CD8-positive, alpha-beta memory T cell (primary cell): Measurements from ENCODE around the gene AASDHPPT. TPM values are rescaled to one million over a fixed set of nuclear protein-coding genes. Genes with fewer than 3 reads are reported as not detected.
A peak's percentile ranks its signal among the peaks of the same experiment; 100 is the strongest.
"Not testable (repeated sequence)": the region's sequence is repeated elsewhere in the genome, so short reads cannot be mapped to it uniquely, and the experiment has no call there.

Experiments used
- CTCF ChIA-PET: fragments of 350-600 bp; sonication (Branson Sonifier 250); formaldehyde crosslinking; loops from one replicate; lab custom pipeline; 2021; ENCODE audit warnings: antibody characterized with exemption; lab: Charles Lee
- POLR2A ChIA-PET: fragments of 350-600 bp; sonication (Branson Sonifier 250); formaldehyde crosslinking; loops from one replicate; lab custom pipeline; 2021; ENCODE audit warnings: antibody characterized with exemption; lab: Charles Lee
- DNase-seq, 5 donors: peaks; one replicate each; pipeline versions ENCODE4 v3.0.0 to v3.0.0-alpha.2; 2020 to 2022; ENCODE audit warnings: mixed read lengths in 1 of 5
- H3K27ac ChIP-seq: one replicate; pipeline ENCODE4 v1.7.0; 2013; ENCODE audit warnings: low read depth, mild to moderate bottlenecking, low read length, moderate library complexity
- H3K27me3 ChIP-seq: 2 replicates; pipeline ENCODE4 v1.7.0; 2013; ENCODE audit warnings: low read length, mild to moderate bottlenecking; ENCODE audit not compliant: insufficient read depth, poor library complexity, severe bottlenecking
- H3K36me3 ChIP-seq: 2 replicates; pipeline ENCODE4 v1.7.0; 2013; ENCODE audit warnings: mild to moderate bottlenecking, low read length, moderate library complexity; ENCODE audit not compliant: insufficient read depth
- H3K4me1 ChIP-seq: 2 replicates; pipeline ENCODE4 v1.7.0; 2013; ENCODE audit warnings: mild to moderate bottlenecking, low read length, moderate library complexity; ENCODE audit not compliant: insufficient read depth
- H3K4me3 ChIP-seq: 2 replicates; pipeline ENCODE4 v1.7.0; 2013; ENCODE audit warnings: mild to moderate bottlenecking, low read length
- H3K9me3 ChIP-seq: 2 replicates; pipeline ENCODE4 v1.7.0; 2013; ENCODE audit warnings: mild to moderate bottlenecking, low read length
- H3K27ac Mint-ChIP-seq, 8 donors: one replicate each; pipeline ENCODE4 v1.8.0; 2020 to 2021; ENCODE audit warnings: mixed read lengths in 8 of 8, mild to moderate bottlenecking in 6 of 8, inconsistent platforms in 3 of 8, moderate library complexity in 3 of 8
- H3K27me3 Mint-ChIP-seq, 2 donors: one replicate each; pipeline ENCODE4 v1.8.0; 2020 to 2021; ENCODE audit warnings: mixed read lengths in 2 of 2, mild to moderate bottlenecking in 1 of 2, moderate library complexity in 1 of 2
- H3K36me3 Mint-ChIP-seq, 3 donors: one replicate each; pipeline ENCODE4 v1.8.0; 2020 to 2021; ENCODE audit warnings: mixed read lengths in 3 of 3, inconsistent platforms in 1 of 3, mild to moderate bottlenecking in 1 of 3
- H3K4me1 Mint-ChIP-seq, 3 donors: one replicate each; pipeline ENCODE4 v1.8.0; 2020 to 2021; ENCODE audit warnings: mixed read lengths in 3 of 3, inconsistent platforms in 1 of 3, mild to moderate bottlenecking in 1 of 3
- H3K4me3 Mint-ChIP-seq, 7 donors: one replicate each; pipeline ENCODE4 v1.8.0; 2020 to 2021; ENCODE audit warnings: mixed read lengths in 7 of 7, mild to moderate bottlenecking in 6 of 7, moderate library complexity in 4 of 7, inconsistent platforms in 2 of 7
- H3K9me3 Mint-ChIP-seq, 5 donors: one replicate each; pipeline ENCODE4 v1.8.0; 2020 to 2022; ENCODE audit warnings: mixed read lengths in 5 of 5, mild to moderate bottlenecking in 3 of 5, moderate library complexity in 2 of 5, inconsistent platforms in 1 of 5
- polyA plus RNA-seq: library from polyadenylated mRNA; unstranded; fragments of 300-500 nt; fragmentation: Illumina TruSeq; gene quantifications from one replicate; pipeline ENCODE4 v1.2.3, GENCODE V29; 2021
- total RNA-seq, 2 experiments: library from RNA; stranded (reverse); gene quantifications; one replicate each; pipeline ENCODE4 v1.2.3, GENCODE V29; 2021

The AASDHPPT gene
- total and polyA plus RNA-seq, 3 experiments from 2014 or later, result 46.3 to 56.2 (median 51.8) TPM

DNA sequence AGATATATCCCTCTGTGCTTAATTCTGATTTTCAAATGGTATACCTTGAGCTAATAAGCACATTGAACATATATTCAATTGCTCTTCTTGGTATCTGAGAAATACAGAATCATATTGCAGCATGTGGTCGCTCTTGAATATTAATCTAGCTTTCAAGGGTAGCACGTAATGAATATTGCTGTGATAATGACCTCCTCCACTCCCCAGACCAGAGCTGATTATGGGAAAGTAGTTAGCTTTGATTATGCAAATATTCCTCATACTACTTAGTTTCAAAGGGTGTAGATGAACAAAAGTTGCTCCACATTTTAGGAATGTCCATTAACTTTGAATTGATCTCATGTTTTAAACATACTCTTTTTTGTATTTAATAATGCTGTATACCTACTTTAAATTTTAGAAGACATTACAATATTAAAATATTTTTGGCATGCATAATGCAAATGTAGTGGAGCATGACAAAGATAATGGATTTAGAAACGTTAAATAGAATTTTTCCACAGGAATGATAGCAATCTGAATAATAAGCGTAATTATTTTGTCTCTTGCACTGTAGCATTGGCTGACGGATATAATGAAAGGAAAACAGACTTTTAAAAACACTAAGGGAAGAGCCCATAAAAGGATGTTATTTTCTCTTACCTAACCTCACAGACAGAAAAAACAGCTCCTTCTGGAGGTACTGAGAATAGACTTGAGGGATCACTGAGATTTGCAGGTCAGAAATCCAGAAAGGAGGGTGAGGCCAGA lies 27.6 kb upstream of the AASDHPPT start:
- Mint-ChIP-seq H3K4me3 (no peak overlapping the region), H3K9me3 (no peaks in the 10 kb centered on the region)
- CTCF ChIA-PET, result interaction anchor here (1.5 kb wide), 1 partner anchor 29 kb away, joined by 3 read pairs; no protein-coding TSS in a partner anchor

GRCh38 chr11:106051103-106051502 lies 26.4 kb upstream of the AASDHPPT start:
- DNase-seq, result no peak
- ChIA-PET CTCF (no interaction called here), POLR2A (no interaction called here)
- Mint-ChIP-seq H3K4me1 (no peaks in the 10 kb centered on the region), H3K27me3 (peaks cover 0 to 3% of the 10 kb centered on the region in 2 donors), H3K27ac (no peak overlapping the region), H3K9me3 (no peaks in the 10 kb centered on the region), H3K4me3 (no peak overlapping the region), H3K36me3 (peaks cover 0 to 7% (median 5%) of the 10 kb centered on the region in 3 donors)
- Histone ChIP-seq H3K9me3 (no peaks in the 10 kb centered on the region), H3K36me3 (no peaks in the 10 kb centered on the region), H3K4me1 (no peaks in the 10 kb centered on the region), H3K27me3 (no peaks in the 10 kb centered on the region), H3K27ac (no peak overlapping the region), H3K4me3 (no peak overlapping the region)

More for the DNA sequence above, 27.6 kb upstream of the AASDHPPT start:
- Histone ChIP-seq H3K27ac (no peak overlapping the region), H3K27me3 (no peaks in the 10 kb centered on the region), H3K9me3 (no peaks in the 10 kb centered on the region), H3K4me3 (no peak overlapping the region), H3K4me1 (no peaks in the 10 kb centered on the region), H3K36me3 (no peaks in the 10 kb centered on the region)
- H3K36me3 Mint-ChIP-seq, result peaks cover 0 to 7% (median 5%) of the 10 kb centered on the region in 3 donors
- H3K27ac Mint-ChIP-seq, result no peak overlapping the region
- no peak for DNase-seq
- POLR2A ChIA-PET, result no interaction called here
- H3K4me1 Mint-ChIP-seq, result no peaks in the 10 kb centered on the region
- peaks cover 0 to 3% of the 10 kb centered on the region in 2 donors for H3K27me3 Mint-ChIP-seq

- DNase-seq, H3K27me3 ChIP-seq, H3K4me3 ChIP-seq, H3K4me3 Mint-ChIP-seq, CTCF ChIA-PET, H3K36me3 ChIP-seq, H3K9me3 ChIP-seq, H3K27me3 Mint-ChIP-seq, H3K9me3 Mint-ChIP-seq, H3K4me1 ChIP-seq, H3K27ac ChIP-seq: not testable (repeated sequence)
- peaks cover 25 to 30% (median 26%) of the 10 kb centered on the region in 3 donors for H3K4me1 Mint-ChIP-seq
- peak overlapping the region in 1 of 8 donors; percentile 31 for H3K27ac Mint-ChIP-seq
- POLR2A ChIA-PET, result interaction anchor here (0.7 kb wide), 1 partner anchor 105 kb away, joined by 4 read pairs; no protein-coding TSS in a partner anchor
- H3K36me3 Mint-ChIP-seq, result peaks cover 5 to 27% (median 18%) of the 10 kb centered on the region in 3 donors
Observed at GRCh38 chr11:106058377-106058776, 19.1 kb upstream of the AASDHPPT start.

DNA sequence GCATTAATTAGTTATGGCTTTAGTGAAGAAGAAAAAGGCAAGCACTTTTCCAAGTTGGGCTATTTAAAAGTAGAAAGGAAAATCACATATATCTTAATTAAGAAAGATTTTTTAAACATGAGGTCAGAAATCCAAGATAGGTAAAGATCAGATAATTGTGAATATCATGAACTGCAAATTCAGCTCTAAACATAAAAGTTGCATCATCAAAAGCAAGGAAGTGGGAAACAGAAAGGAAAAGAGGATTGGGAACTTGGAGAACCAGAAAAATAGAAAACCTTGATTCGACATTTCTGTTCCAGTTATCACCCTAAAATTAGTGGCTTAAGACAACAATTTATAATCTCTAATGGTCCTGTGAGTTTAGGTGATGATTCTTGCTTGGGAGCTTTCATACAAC lies 17.8 kb upstream of the AASDHPPT start:
- no peaks in the 10 kb centered on the region for H3K9me3 Mint-ChIP-seq
- CTCF ChIA-PET, result no interaction called here

GRCh38 chr11:106061249-106061784 lies 16.1 kb upstream of the AASDHPPT start:
- Mint-ChIP-seq H3K27ac (peak overlapping the region in 1 of 8 donors; percentile 82), H3K4me1 (peaks cover 26 to 30% (median 28%) of the 10 kb centered on the region in 3 donors), H3K9me3 (no peaks in the 10 kb centered on the region), H3K27me3 (no peaks in the 10 kb centered on the region), H3K36me3 (peaks cover 12 to 32% (median 18%) of the 10 kb centered on the region in 3 donors), H3K4me3 (no peak overlapping the region)
- no peak overlapping the region for H3K4me3 ChIP-seq
- DNase-seq, result no peak
- POLR2A ChIA-PET, result no interaction called here
- no peaks in the 10 kb centered on the region for H3K27me3 ChIP-seq
- no peaks in the 10 kb centered on the region for H3K4me1 ChIP-seq
- CTCF ChIA-PET, result no interaction called here
- no peaks in the 10 kb centered on the region for H3K36me3 ChIP-seq
- H3K9me3 ChIP-seq, result no peaks in the 10 kb centered on the region
- H3K27ac ChIP-seq, result no peak overlapping the region

More for the DNA sequence above, 17.8 kb upstream of the AASDHPPT start:
- Mint-ChIP-seq H3K4me3 (no peak overlapping the region), H3K36me3 (peaks cover 5 to 27% (median 12%) of the 10 kb centered on the region in 3 donors), H3K4me1 (peaks cover 26 to 30% (median 27%) of the 10 kb centered on the region in 3 donors), H3K27ac (no peak overlapping the region), H3K27me3 (no peaks in the 10 kb centered on the region)
- no peaks in the 10 kb centered on the region for H3K9me3 ChIP-seq
- no peaks in the 10 kb centered on the region for H3K27me3 ChIP-seq
- H3K4me1 ChIP-seq, result no peaks in the 10 kb centered on the region
- POLR2A ChIA-PET, result no interaction called here
- H3K27ac ChIP-seq, result no peak overlapping the region
- DNase-seq, result no peak
- H3K36me3 ChIP-seq, result no peaks in the 10 kb centered on the region
- no peak overlapping the region for H3K4me3 ChIP-seq

DNA sequence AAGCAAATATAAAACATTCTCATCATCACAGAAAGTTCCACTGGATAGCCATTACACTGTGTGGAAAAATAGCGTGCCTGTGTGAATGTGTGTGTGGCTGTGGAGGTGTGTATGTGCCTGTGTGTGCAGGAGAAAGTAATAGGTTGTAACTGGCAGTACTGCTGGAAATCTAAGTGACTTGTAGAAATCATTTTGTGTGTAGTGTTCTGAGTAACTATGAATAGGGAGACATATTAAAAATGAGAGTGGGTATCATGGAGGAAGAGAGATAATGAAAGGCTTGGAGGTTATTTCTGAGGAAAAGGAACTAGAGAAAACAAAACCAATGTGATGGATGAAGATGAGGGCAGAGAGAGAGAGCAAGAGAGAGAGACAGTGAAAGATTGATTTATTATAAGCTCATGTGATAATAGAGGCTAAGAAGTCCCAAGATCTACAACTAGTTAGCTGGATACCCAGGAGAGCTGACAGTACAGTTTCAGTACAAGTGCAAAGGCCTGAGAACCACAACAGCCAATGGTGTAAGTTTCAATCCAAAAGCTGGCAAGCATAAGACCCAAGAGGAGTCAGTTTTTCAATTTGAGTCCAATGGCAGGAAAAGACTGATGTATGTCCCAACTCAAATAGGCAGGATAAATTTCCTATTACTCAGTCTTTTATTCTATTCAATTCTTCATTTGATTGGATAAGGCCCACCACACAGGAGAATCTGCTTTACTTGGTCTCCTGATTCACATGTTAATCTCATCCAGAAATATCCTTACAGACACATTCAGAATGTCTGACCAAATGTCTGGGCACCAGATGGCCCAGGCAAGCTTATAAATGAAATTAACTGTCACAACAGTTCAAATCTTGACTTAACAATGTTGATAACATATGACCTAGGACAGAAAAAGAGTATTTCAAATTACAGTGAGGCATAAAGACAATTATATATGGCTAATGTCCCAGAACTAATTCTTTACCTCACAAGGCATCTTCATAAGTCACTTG lies 15.2 kb upstream of the AASDHPPT start:
- Mint-ChIP-seq H3K4me1 (peaks cover 24 to 27% (median 25%) of the 10 kb centered on the region in 3 donors), H3K27me3 (no peaks in the 10 kb centered on the region), H3K4me3 (no peak overlapping the region), H3K27ac (peak overlapping the region in 1 of 8 donors; percentile 6), H3K36me3 (peaks cover 12 to 33% (median 19%) of the 10 kb centered on the region in 3 donors), H3K9me3 (no peaks in the 10 kb centered on the region)
- DNase-seq, result no peak
- Histone ChIP-seq H3K36me3 (no peaks in the 10 kb centered on the region), H3K4me3 (no peak overlapping the region), H3K27me3 (no peaks in the 10 kb centered on the region), H3K27ac (no peak overlapping the region), H3K4me1 (no peaks in the 10 kb centered on the region), H3K9me3 (no peaks in the 10 kb centered on the region)
- ChIA-PET POLR2A (no interaction called here), CTCF (no interaction called here)

DNA sequence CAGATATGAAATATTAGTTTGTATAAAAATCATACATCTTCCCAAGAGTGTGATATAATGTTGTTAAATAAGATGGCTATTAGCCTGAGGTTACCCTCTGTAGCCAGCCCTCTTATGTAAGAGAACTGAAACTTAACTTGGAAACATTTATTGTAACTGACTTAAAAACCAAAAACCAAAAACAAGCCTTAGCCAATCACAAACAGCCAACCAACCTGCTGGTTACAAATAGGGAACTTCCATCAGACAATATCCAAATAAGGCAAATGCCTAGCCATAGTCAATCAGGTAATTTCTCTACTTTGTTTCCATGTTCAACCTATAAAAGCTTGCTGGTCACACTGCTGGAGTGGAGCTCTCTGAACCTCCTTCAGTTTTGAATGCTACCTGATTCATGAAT lies 14.5 kb upstream of the AASDHPPT start:
- H3K9me3 ChIP-seq, result no peaks in the 10 kb centered on the region
- H3K4me1 Mint-ChIP-seq, result peaks cover 26 to 28% (median 28%) of the 10 kb centered on the region in 3 donors
- H3K27ac ChIP-seq, result no peak overlapping the region
- POLR2A ChIA-PET, result no interaction called here
- no peaks in the 10 kb centered on the region for H3K4me1 ChIP-seq
- H3K9me3 Mint-ChIP-seq, result no peaks in the 10 kb centered on the region
- H3K4me3 ChIP-seq, result no peak overlapping the region
- DNase-seq, result no peak
- H3K36me3 Mint-ChIP-seq, result peaks cover 7 to 28% (median 17%) of the 10 kb centered on the region in 3 donors
- H3K27ac Mint-ChIP-seq, result no peak overlapping the region
- CTCF ChIA-PET, result no interaction called here
- H3K4me3 Mint-ChIP-seq, result no peak overlapping the region
- H3K27me3 ChIP-seq, result no peaks in the 10 kb centered on the region
- no peaks in the 10 kb centered on the region for H3K27me3 Mint-ChIP-seq
- no peaks in the 10 kb centered on the region for H3K36me3 ChIP-seq
